KMS-11 (cell line): ENCODE results near the gene PHGDH.

Source experiments
- H2AFZ ChIP-seq: fragments of 200-600 bp; sonication (generic); 2 replicates; pipeline ENCODE4 v1.6.1; 2016; ENCODE audit warnings: antibody characterized with exemption, mixed run types, low read depth
- H3K27ac ChIP-seq: fragments of 200-600 bp; sonication (generic); 2 replicates; pipeline ENCODE4 v1.6.1; 2016; ENCODE audit warnings: mild to moderate bottlenecking, mixed run types
- H3K27me3 ChIP-seq: fragments of 200-600 bp; sonication (generic); 2 replicates; pipeline ENCODE4 v1.6.1; 2017; ENCODE audit warnings: mild to moderate bottlenecking, low read depth, mixed run types, moderate library complexity; ENCODE audit not compliant: insufficient read depth
- H3K36me3 ChIP-seq: fragments of 200-600 bp; sonication (generic); 2 replicates; pipeline ENCODE4 v1.6.1; 2017; ENCODE audit warnings: mild to moderate bottlenecking, mixed run types; ENCODE audit not compliant: insufficient read depth
- H3K4me1 ChIP-seq: fragments of 200-600 bp; sonication (generic); 2 replicates; pipeline ENCODE4 v1.6.1; 2016; ENCODE audit warnings: mild to moderate bottlenecking, low read depth, mixed run types; ENCODE audit not compliant: poor library complexity, severe bottlenecking
- H3K4me2 ChIP-seq: fragments of 200-600 bp; sonication (generic); 2 replicates; pipeline ENCODE4 v1.7.0; 2016; ENCODE audit warnings: mild to moderate bottlenecking, mixed run types
- H3K4me3 ChIP-seq: fragments of 200-600 bp; sonication (generic); IDR thresholded peaks from 2 replicates; pipeline ENCODE4 v1.6.1; 2017; ENCODE audit warnings: low read depth, low read length, mixed read lengths; ENCODE audit not compliant: insufficient read depth
- H3K79me2 ChIP-seq: fragments of 200-600 bp; sonication (generic); 2 replicates; pipeline ENCODE4 v1.6.1; 2016; ENCODE audit warnings: low read depth, mixed run types; ENCODE audit not compliant: insufficient read depth
- H3K9ac ChIP-seq: fragments of 200-600 bp; sonication (generic); 2 replicates; pipeline ENCODE4 v1.6.1; 2016; ENCODE audit warnings: mild to moderate bottlenecking, mixed run types
- H4K20me1 ChIP-seq: fragments of 200-600 bp; sonication (generic); 2 replicates; pipeline ENCODE4 v1.6.1; 2016; ENCODE audit warnings: mild to moderate bottlenecking, mixed run types; ENCODE audit not compliant: insufficient read depth
- TF ChIP-seq, protein P1 (sequence below): fragments of 200-600 bp; sonication (generic); conservative IDR thresholded peaks from 2 replicates; pipeline ENCODE4 v1.6.1; 2017; ENCODE audit warnings: low read depth, mild to moderate bottlenecking, antibody characterized with exemption, low read length, moderate library complexity, mixed read lengths

The PHGDH gene

DNA sequence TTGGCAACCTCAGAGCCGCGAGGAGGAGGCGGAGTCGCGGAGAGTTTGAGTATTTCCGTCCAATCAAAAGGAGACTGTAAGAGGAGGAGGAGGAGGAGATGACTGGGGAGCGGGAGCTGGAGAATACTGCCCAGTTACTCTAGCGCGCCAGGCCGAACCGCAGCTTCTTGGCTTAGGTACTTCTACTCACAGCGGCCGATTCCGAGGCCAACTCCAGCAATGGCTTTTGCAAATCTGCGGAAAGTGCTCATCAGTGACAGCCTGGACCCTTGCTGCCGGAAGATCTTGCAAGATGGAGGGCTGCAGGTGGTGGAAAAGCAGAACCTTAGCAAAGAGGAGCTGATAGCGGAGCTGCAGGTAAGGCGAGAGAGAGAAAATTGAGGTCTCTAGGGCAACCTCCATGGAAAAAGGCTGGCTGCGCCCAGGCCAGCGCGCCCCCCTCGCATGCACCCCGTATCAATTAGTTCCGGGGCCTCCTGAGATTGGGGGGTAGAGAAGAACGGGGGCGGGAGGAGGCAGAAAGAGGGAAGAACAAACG, at the start of gene PHGDH:
Gene PHGDH, plus strand, starts transcription at position 131 of the 538 bp plus-strand sequence. Its CDS starts 89 bp downstream, at position 220.
- Histone ChIP-seq H3K36me3 (no peaks in the 10 kb centered on the region), H3K27ac (no peak within 1 kb of the TSS), H4K20me1 (no peaks in the 10 kb centered on the region), H3K4me1 (peaks cover 18% of the 10 kb centered on the region), H3K9ac (peak within 1 kb of the TSS; percentile 54; the same call in 1 of the 2 replicates), H3K79me2 (peaks cover 15% of the 10 kb centered on the region; the same call in 1 of the 2 replicates), H3K4me2 (peak within 1 kb of the TSS; percentile 95), H3K27me3 (no peaks in the 10 kb centered on the region), H2AFZ (peak within 1 kb of the TSS; percentile 63; the same call in 1 of the 2 replicates), H3K4me3 (peak within 1 kb of the TSS; percentile 41)
- TF ChIP-seq, protein P1, sequence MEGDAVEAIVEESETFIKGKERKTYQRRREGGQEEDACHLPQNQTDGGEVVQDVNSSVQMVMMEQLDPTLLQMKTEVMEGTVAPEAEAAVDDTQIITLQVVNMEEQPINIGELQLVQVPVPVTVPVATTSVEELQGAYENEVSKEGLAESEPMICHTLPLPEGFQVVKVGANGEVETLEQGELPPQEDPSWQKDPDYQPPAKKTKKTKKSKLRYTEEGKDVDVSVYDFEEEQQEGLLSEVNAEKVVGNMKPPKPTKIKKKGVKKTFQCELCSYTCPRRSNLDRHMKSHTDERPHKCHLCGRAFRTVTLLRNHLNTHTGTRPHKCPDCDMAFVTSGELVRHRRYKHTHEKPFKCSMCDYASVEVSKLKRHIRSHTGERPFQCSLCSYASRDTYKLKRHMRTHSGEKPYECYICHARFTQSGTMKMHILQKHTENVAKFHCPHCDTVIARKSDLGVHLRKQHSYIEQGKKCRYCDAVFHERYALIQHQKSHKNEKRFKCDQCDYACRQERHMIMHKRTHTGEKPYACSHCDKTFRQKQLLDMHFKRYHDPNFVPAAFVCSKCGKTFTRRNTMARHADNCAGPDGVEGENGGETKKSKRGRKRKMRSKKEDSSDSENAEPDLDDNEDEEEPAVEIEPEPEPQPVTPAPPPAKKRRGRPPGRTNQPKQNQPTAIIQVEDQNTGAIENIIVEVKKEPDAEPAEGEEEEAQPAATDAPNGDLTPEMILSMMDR = no peak

GRCh38 chr1:119662034-119662437, 49.7 kb upstream of the PHGDH start:
- H3K79me2 ChIP-seq = no peaks in the 10 kb centered on the region
- H3K27ac ChIP-seq = no peak overlapping the region
- H4K20me1 ChIP-seq = no peaks in the 10 kb centered on the region
- H3K4me1 ChIP-seq = peaks cover 9% of the 10 kb centered on the region
- no peak overlapping the region for H3K9ac ChIP-seq
- no peak overlapping the region for H3K4me2 ChIP-seq
- no peak overlapping the region for H3K4me3 ChIP-seq
- H2AFZ ChIP-seq = no peak overlapping the region
- no peaks in the 10 kb centered on the region for H3K36me3 ChIP-seq
- no peaks in the 10 kb centered on the region for H3K27me3 ChIP-seq
- TF ChIP-seq, protein P1 = no peak

DNA sequence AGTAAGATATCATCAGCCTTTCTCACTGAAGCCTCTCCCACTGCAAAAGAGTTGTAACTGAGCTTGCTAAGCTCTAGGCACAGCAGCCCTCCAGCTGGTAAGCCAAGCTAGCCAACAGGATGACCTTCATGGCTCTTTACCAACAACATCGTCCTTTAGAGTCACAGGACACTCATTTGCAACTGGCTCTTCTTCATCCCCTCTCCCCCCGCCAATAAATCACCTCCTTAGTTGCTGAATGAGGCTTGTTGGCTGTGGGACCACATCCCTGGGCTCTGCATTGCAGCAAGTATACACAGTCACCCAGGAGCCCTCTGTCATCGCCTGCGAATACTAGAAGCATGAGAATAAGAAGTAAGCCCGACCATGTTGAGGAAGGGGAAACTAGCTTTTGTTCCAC, 47.7 kb upstream of the PHGDH start:
- no peaks in the 10 kb centered on the region for H3K36me3 ChIP-seq
- H3K4me3 ChIP-seq = no peak overlapping the region
- H2AFZ ChIP-seq = no peak overlapping the region
- H3K27ac ChIP-seq = no peak overlapping the region
- H3K9ac ChIP-seq = no peak overlapping the region
- no peak overlapping the region for H3K4me2 ChIP-seq
- H3K27me3 ChIP-seq = no peaks in the 10 kb centered on the region
- H3K79me2 ChIP-seq = no peaks in the 10 kb centered on the region
- peaks cover 9% of the 10 kb centered on the region for H3K4me1 ChIP-seq
- no peaks in the 10 kb centered on the region for H4K20me1 ChIP-seq
- TF ChIP-seq, protein P1 = no peak

DNA sequence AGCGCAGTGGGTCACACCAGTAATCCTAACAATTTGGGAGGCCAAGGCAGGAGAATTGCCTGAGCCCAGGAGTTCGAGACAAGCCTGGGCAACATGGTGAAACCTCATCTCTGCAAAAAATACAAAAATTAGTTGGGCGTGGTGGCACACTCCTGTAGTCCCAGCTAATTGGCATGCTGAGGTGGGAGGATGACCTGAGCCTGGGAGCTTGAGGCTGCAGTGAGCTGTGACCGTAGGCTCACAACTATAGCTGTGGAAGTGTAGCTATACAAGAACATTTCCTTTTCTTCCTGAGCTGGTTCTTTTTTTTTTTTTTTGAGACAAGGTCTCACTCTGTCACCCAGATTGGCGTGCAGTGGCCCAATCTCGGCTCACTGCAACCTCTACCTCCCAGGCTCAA, 44.6 kb upstream of the PHGDH start:
- H3K36me3 ChIP-seq = no peaks in the 10 kb centered on the region
- H4K20me1 ChIP-seq = no peaks in the 10 kb centered on the region
- no peak overlapping the region for H3K4me3 ChIP-seq
- H3K9ac ChIP-seq = no peak overlapping the region
- peaks cover 5% of the 10 kb centered on the region for H3K4me1 ChIP-seq
- TF ChIP-seq, protein P1 = no peak
- H2AFZ ChIP-seq = no peak overlapping the region
- H3K79me2 ChIP-seq = no peaks in the 10 kb centered on the region
- no peak overlapping the region for H3K27ac ChIP-seq
- no peaks in the 10 kb centered on the region for H3K27me3 ChIP-seq
- H3K4me2 ChIP-seq = no peak overlapping the region
